Stimulated activated CD4-positive, alpha-beta T cell treated with anti-CD3 and anti-CD28 coated beads, Interleukin-12 subunit alpha, Interleukin-12 subunit beta, amount 100 ng/mL, for 48 hours (primary cell): Measurements from ENCODE around the gene WNT2.
"Not testable (repeated sequence)": the region's sequence is repeated elsewhere in the genome, so short reads cannot be mapped to it uniquely, and the experiment has no call there.

Experiments used
- DNase-seq, 3 donors: peaks; one replicate each; pipeline ENCODE4 v3.0.0-alpha.2; 2020; ENCODE audit warnings: low read depth in 2 of 3, low spot score in 1 of 3

WNT2 gene

GRCh38 chr7:117270371-117270770, 52.5 kb downstream of the WNT2 start:
- no peak for DNase-seq

- no peak for DNase-seq
These were observed 53.0 kb downstream of the WNT2 start for GRCh38 chr7:117269886-117270285.

GRCh38 chr7:117269417-117269816, 53.4 kb downstream of the WNT2 start:
- no peak for DNase-seq

- no peak for DNase-seq
These were observed 58.1 kb downstream of the WNT2 start for GRCh38 chr7:117264716-117265115.

- no peak for DNase-seq
These were observed 60.3 kb downstream of the WNT2 start for GRCh38 chr7:117262546-117262945.

GRCh38 chr7:117259615-117260014, 63.2 kb downstream of the WNT2 start:
- no peak for DNase-seq

GRCh38 chr7:117251687-117252086, 71.2 kb downstream of the WNT2 start:
- DNase-seq, result no peak

GRCh38 chr7:117250801-117251200, 72.1 kb downstream of the WNT2 start:
- DNase-seq, result no peak

- no peak for DNase-seq
These were observed 72.6 kb downstream of the WNT2 start for GRCh38 chr7:117250245-117250644.

GRCh38 chr7:117249696-117250095, 73.2 kb downstream of the WNT2 start:
- DNase-seq, result no peak

GRCh38 chr7:117248829-117249228, 74.0 kb downstream of the WNT2 start:
- no peak for DNase-seq

- no peak for DNase-seq
These were observed 75.0 kb downstream of the WNT2 start for GRCh38 chr7:117247809-117248208.

GRCh38 chr7:117245703-117246102, 77.2 kb downstream of the WNT2 start:
- DNase-seq, result not testable (repeated sequence)

- DNase-seq, result no peak
These were observed 79.5 kb downstream of the WNT2 start for GRCh38 chr7:117243390-117243789.

GRCh38 chr7:117241088-117241487, 81.8 kb downstream of the WNT2 start:
- DNase-seq, result no peak

GRCh38 chr7:117238937-117239336, 83.9 kb downstream of the WNT2 start:
- no peak for DNase-seq

GRCh38 chr7:117238472-117238871, 84.4 kb downstream of the WNT2 start:
- no peak for DNase-seq

- DNase-seq, result no peak
These were observed 85.2 kb downstream of the WNT2 start for GRCh38 chr7:117237646-117238045.

- no peak for DNase-seq
These were observed 91.9 kb downstream of the WNT2 start for GRCh38 chr7:117231047-117231359.

GRCh38 chr7:117230276-117231046, 92.4 kb downstream of the WNT2 start:
- no peak for DNase-seq

- DNase-seq, result no peak
These were observed 93.5 kb downstream of the WNT2 start for GRCh38 chr7:117229350-117229749.

GRCh38 chr7:117227091-117227490, 95.8 kb downstream of the WNT2 start:
- DNase-seq, result no peak

- DNase-seq, result no peak
These were observed 97.3 kb downstream of the WNT2 start for GRCh38 chr7:117225536-117225935.
